GM19099 (cell line): ENCODE data around the gene ALPK3.

ENCODE experiments used
- POLR2A ChIP-seq: IDR thresholded peaks from 3 replicates; pipeline ENCODE4 v1.6.1; 2011; ENCODE audit warnings: low read depth; ENCODE audit not compliant: insufficient read length; ENCODE audit errors: extremely low read depth

The ALPK3 gene

DNA sequence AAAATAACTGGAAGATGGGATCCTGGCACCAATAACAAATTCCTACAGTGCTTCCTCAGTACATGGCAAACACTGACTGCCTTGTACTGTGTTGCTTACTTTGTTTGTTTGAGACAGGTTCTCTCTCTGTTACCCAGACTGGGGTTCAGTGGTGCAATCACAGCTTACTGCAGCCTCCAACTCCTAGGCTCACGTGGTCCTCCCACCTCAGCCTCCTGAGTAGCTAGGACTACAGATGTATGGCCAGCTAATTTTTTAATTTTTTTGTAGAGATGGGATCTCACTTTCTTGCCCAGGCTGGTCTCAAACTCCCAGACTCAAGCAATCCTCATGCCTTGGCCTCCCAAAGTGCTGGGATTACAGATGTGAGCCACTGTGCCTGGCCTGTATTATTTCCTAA lies 3.7 kb upstream of the ALPK3 start:
- no peak for TF ChIP-seq POLR2A

DNA sequence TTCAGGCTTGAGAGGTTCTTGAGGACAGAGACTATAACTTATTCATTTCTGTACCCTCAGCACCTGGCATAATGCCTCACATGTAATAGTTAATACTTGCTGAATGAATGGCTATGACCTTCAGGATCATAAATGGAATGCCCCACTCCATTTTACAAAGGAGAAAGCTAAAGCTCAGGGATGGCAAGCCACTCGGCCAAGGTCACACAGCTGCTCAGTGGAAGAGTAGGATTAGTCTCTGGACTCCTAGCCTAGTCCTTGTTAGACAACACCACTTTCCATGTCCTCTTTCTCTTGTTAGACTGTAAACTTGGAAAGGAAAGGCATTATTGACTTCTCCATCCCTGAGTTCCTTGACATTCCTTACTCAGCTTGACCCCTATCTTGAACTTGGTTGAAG lies 3.2 kb upstream of the ALPK3 start:
- TF ChIP-seq POLR2A, result no peak

DNA sequence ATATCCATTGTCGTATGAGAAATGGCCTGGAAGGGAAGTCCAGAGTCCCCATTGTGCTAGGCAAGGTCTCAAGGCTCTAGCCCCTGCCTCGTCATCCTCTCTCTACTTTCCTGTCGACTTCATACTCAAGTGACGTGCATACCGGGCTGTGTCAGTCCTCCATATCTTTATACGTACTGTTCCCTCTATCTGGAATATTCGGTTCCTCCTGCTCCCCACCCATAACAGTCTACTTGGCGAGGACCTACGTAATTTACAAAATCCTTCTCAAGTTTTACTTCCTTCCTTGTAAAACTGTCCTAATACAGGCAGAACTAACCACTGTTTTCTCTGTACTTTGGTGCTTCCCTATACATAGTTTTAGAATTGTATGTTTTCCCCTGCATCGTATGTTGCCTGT lies 2.2 kb upstream of the ALPK3 start:
- no peak for TF ChIP-seq POLR2A

DNA sequence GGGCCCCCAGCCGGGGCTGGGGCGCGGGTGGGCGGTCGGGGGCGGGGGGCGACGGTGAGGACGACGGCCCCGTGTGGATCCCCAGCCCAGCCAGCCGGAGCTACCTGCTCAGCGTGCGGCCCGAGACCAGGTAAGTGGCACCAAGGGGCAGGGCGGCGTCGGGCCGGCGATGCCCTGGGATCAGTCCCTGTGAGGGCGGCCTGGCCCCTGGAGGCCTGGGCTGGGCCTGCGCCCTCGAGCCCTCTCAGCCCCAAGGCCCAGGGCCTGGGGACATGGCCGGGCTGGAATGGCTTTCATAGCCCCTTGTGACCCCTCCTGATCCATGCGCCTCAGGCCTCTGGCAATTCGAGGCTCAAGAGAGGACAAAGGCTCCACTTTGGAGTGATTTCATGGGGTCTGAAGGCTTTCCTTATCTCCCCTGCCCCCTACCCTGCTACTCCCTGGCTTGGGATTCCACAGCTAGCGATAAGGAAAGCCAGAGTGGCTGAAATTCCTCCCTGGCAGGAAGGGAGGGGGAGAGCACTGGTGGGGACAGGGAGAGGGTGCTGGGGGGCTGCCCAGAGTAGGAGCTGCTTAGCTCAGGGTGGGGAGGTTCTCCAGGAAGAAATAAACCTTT lies 418 bp downstream of the ALPK3 start:
- TF ChIP-seq POLR2A, result no peak

DNA sequence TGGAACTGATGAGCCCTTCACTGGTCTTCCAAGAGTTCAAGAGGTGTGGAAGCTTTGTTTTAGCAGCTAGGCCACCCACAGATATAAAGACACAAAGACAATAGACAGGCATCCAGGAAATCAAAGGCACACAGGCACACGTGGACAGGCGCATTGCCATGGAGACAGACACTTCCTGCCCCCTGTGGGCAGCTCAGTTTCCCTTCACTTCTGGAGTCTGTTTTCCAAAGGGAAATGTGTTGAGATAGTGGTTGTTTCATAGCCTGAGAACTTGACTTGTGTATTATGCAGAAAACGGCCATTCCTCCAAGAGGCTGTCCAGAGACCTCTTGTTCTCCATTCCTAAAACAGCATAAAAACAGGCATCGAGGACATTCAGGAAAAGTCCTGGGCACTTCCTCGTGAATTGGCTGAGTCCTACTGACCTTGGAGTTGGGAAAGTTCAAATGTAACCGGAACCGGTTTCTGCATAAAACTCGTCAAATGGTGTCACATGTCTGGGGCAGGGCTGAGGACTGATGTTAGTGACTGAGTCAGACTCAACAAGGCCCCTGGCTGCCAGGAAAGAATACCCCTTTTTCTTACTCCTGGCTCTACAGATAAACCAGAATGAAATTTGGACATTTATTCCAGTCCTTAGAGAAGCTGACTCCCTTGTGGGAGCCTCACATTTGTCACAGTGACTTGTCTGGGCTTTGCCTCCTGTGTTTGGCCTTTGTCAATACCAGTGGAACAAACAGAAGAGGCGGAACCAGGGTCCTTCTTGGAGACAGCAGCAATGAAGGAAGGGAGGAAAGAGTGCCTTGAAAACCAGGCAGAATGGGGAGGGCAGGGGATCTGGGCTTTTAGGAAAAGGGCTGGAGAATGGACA lies 1.3 kb downstream of the ALPK3 start:
- no peak for TF ChIP-seq POLR2A

DNA sequence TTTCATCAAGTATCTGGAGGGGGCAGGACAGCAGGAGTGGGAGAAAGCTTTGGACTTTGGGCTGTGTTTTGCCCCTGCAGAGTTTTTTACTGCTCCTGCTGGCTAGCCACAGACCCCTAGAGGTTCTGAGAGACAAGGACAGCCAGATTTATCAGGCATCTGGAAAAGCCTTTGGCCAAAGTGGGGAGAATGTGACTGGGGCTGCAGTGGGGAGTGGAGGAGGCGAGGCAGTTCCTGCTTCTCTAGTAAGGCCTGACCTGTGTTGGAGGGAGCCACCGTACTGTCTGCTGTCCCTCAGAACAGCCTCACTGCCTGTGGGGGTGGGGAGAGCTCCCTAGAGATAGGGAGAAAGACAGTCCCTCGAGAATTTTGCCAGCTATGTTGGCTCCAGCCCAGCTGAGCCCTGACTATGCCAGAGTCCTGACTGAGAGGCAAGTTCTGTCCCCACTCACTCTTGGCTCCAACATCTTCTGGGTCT lies 2.2 kb downstream of the ALPK3 start:
- no peak for TF ChIP-seq POLR2A

DNA sequence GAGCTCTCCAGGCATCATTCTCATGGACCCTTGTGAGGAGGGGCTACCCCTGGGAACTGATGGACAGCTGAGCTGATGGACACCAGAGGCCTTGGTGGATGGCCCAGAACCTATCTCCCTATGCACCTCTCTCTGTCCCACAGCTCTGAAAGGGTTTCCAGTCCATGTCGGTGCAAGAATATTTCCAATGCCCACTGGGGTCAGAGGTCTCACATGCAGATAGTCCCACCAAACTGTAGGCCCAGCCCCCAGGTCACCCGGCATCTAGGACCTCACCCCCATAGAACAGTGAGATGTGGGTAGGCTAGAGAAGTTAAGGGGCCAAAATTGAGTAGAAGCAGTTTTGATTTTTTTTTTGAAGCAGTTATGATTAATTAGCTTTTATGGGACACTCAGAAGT lies 2.6 kb downstream of the ALPK3 start:
- TF ChIP-seq POLR2A, result no peak

DNA sequence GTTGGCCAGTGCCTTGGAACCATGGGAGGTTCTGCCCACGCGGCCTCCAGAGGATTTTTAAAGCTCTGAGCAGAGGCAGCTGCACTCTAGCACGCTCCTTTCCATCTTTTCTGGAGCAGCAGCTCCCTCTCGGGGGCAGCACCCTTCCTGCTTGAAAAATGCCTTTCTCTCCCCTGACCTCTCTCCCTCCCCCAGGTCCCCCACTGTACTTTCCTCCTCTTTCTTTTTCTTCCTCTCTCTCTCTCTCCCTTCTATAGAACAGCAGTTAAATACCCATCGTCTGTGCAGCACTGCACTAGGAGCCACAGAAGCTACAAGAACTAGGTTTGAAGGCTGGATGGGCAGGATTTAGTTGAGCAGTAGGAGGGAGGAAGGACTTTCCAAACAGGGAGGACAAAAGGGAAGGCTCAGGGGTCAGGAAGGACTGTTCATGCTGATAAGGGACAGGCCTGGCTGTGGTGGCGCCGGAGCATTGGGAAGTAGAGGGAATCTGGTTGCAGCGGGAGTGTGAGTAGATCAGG lies 4.4 kb downstream of the ALPK3 start:
- TF ChIP-seq POLR2A, result no peak

DNA sequence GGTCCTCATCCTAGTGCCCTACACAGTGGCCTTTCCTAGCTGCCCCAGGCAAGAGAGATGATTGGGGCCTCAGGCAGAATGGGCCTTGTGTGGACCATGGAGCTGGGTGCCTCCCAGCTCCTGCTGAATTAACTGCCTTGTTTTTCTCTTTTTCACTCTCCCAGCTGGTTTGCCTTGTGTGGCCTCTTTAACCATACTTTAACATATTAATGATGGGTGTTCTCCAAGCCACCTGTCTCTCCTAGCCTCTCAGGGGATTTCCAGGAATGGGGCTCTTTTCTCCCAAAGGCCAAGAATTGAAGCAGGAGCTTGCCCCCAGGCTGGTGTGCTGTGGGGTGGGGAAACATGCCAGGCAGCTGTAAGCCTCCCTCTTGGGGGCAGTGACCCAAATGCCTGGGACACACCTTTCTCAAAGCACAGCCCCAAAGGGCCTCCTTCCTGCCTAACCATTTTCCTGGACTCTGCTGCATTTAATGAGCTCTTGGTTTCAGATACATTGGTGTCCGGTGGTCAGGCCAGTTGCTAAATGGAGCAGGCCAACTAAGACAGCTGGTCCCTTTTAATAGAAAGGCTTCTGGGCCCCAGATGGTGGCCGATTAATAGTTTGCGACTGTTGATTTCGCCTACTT lies 5.6 kb downstream of the ALPK3 start:
- no peak for TF ChIP-seq POLR2A

DNA sequence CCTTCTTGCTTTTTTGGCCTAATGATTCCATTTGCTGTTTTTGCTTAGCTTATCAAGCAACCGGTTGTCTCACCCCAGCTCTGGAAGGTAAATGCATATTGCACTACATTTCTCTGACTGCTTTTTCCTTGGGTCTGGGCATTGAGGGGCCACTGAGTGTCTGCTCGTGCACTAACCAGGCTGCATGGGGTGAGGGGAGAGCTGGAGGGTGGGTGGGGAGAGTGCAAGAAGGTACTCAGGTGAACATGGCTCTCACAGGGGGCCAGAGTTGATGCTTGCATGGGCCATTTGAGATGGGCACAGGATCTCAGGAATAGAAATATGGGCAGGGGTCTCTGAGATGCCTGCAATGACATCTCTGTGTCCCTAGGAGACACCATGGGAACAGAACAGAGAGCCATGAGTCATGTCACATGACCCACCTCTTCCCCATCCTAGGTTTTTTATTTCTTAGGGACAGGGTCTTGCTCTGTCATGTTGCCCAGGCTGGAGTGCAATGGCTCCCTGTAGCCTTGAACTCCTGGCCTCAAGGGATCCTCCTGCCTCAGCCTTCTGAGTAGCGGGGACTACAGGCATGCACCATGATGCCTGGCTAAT lies 6.2 kb downstream of the ALPK3 start:
- no peak for TF ChIP-seq POLR2A

DNA sequence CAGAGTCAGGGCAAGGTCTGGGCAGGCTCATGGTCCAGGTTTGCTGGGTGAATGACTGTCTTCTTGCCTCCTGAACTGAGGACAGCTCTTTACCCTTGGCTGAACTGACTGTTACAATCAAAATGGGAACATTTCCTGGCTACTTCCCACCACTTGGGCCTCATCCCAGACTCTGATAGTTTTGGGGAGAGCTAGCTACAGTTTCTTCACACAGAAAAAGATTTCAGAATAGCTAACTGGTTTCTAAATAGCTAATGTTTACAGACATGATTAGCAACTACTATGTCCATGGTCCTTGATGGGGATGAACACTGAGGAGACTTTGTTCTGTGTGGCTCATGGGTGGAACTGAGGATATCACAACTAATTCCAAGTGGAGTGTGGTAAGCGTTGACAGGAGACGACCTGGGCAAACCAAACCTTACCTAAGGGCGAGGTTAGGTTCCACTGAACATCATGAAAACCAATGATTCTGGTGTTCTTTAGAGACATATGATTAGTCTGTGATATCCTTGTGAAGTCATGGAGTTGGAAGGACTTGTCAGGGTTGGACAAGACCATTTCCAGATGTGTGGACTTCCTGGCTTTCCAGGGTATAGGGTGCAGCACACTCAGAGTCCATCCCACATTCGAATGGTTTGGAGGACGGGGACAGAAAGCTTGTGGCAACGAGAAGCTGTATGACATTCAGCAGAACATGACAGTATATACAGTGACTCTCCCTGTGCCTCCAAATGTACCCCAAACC lies 7.3 kb downstream of the ALPK3 start:
- TF ChIP-seq POLR2A, result no peak

DNA sequence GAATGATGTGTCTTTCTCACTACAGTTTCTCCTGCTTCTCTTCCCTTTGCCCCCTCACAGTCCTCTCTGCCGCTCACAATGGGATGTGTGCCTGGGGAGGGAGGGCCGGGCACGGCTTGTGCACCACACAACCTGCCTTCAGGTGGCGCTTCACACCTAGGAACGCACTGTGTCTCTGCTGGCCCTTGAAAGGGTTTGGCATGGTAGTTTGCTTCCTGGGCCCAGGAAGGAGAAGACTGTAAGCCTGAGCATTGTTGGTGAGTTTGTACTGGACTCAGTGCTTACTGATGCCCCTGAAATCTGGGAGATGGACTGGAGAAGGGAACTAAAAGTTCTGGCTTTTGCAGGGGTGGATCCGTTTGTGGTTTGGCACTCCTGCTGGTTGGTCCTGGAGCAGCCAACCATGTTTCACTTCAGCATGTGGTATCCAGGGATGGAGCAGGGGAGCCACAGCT lies 9.2 kb downstream of the ALPK3 start:
- TF ChIP-seq POLR2A, result no peak

DNA sequence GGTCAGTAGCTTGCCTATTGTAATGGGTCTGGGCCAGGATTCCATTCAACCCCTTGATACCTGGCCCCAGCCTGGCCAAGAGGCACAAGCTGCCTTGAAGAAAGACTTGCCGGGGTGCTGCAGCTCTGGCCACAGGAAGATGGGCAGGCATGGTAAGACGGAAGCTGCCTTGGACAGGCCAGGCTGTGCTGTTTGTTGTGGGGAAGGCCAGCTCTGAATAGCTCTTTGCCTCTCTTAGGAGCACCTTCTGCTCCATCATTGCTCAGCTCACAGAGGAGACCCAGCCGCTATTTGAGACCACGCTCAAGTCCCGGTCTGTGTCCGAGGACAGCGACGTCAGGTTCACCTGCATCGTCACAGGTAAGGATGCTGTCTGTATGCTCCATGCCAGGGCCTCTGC lies 10.1 kb downstream of the ALPK3 start:
- TF ChIP-seq POLR2A, result no peak

DNA sequence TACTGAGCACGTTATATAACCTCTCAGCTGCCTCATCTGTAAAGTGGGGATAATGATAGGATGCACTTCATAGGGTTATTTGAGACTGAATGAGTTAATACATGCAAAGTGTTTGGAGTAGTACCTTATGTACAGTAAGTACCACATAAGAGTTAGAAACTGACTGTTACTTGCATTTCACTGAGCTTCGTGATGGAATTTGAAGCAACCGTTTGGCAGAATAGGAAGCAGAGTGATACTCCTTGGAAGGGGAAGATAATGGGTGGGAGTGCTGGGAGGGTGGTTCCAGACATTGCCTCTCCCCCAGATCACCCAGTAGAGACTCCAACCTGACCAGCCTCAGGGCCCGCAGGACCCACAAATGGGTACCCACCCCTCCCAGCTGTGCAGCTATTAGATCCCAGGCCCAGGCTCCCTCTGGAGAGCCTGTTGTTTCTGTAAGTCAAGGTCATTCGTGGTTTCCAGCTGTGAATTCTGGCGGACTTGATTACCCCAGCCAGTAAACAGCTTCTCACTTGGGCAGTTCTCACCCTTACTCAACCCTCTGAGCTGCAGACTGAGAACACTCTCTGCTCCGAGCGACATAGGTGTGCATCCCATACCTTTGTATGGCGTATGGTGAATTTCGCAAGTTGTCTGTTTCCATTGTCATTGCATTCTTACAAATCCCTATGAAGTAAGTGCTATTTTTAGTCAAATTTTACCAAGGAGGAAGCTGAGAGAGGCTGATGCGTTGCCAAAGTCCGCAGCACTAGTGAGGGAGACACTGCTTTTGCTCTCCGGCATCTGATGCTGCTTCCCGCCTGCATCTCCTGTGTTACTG lies 11.1 kb downstream of the ALPK3 start:
- TF ChIP-seq POLR2A, result no peak
